ENCODE data around the gene AQP7. TPM values are rescaled to one million over a fixed set of nuclear protein-coding genes. Genes with fewer than 3 reads are reported as not detected.
"Not testable (repeated sequence)": the region's sequence is repeated elsewhere in the genome, so short reads cannot be mapped to it uniquely, and the experiment has no call there.

AQP7 gene
- total and polyA plus RNA-seq, 9 of the 15 experiments (the other 6 are each of a cell fraction or from before 2014, with no cell fraction given): 0.04 to 0.53 (median 0.07) TPM; not detected in 4

- CTCF ChIA-PET (ENCODE audit: low intra/inter-chr PET ratio); H3K9ac ChIP-seq (ENCODE audit: insufficient read depth in 1 of 2, low read depth in 2 of 2, low read length in 2 of 2); BruUV-seq (replicated peaks); in situ Hi-C loops (cut with MboI); H4K20me1 ChIP-seq (replicated peaks; ENCODE audit: control insufficient read depth, insufficient read depth, low read length); FAIRE-seq; H3K27me3 ChIP-seq (ENCODE audit: control insufficient read depth in 2 of 2, insufficient read depth in 2 of 2, low read length in 2 of 2); H3K9me1 ChIP-seq (ENCODE audit: control insufficient read depth, insufficient read depth, low read length); ATAC-seq; H2AFZ ChIP-seq (ENCODE audit: low read depth, low read length); intact Hi-C loops (cut with micrococcal nuclease); H3K4me2 ChIP-seq (ENCODE audit: insufficient read depth, low read length); H3K79me2 ChIP-seq (ENCODE audit: control insufficient read depth, insufficient read depth, low read length); DNase-seq (ENCODE audit: extremely low read depth in 1 of 4, low spot score in 3 of 4); H3K27ac ChIP-seq (ENCODE audit: extremely low read depth, low read depth, low read length); H3K4me1 ChIP-seq (replicated peaks in 1 of 2; ENCODE audit: control insufficient read depth in 2 of 2, insufficient read depth in 2 of 2, low read length in 2 of 2); H3K4me3 ChIP-seq; H3K9me3 ChIP-seq (replicated peaks; ENCODE audit: control insufficient read depth, insufficient read depth, low read depth, low read length): not testable (repeated sequence)
- peaks cover 28% of the 10 kb centered on the region; the same call in 2 of the 3 replicates for H3K36me3 ChIP-seq (ENCODE audit: control insufficient read depth, insufficient read depth, low read length)
- WGBS (ENCODE audit: insufficient coverage, low coverage, missing lambda C conversion rate): 95% methylated on average over 3 of the region's 3 CpGs
- POLR2A ChIA-PET: interaction anchor here (0.6 kb wide), 1 partner anchor 28 kb away, joined by 3 read pairs; no protein-coding TSS in a partner anchor
Measured at GRCh38 chr9:33358641-33359040, 43.7 kb downstream of the AQP7 start.

- ATAC-seq: no peak
- H3K4me2 ChIP-seq (ENCODE audit: insufficient read depth, low read length): no peak overlapping the region
- H3K4me3 ChIP-seq: no peak overlapping the region
Measured at GRCh38 chr9:33355933-33356332, 46.4 kb downstream of the AQP7 start.

More at GRCh38 chr9:33355933-33356332, 46.4 kb downstream of the AQP7 start:
- FAIRE-seq: no peak
- no peak overlapping the region for H3K27ac ChIP-seq (ENCODE audit: extremely low read depth, low read depth, low read length)
- in situ Hi-C loops (cut with MboI): no loop called here
- ChIA-PET POLR2A (no interaction called here), CTCF (ENCODE audit: low intra/inter-chr PET ratio) (no interaction called here)
- no peaks in the 10 kb centered on the region for H3K79me2 ChIP-seq (ENCODE audit: control insufficient read depth, insufficient read depth, low read length)
- H3K9me3 ChIP-seq (replicated peaks; ENCODE audit: control insufficient read depth, insufficient read depth, low read depth, low read length): no peaks in the 10 kb centered on the region; the same call in 1 of the 2 replicates
- H2AFZ ChIP-seq (ENCODE audit: low read depth, low read length): no peak overlapping the region
- peaks cover 0 to 12% of the 10 kb centered on the region in 2 experiments; a peak in 4 of 5 replicates for H3K4me1 ChIP-seq (replicated peaks in 1 of 2; ENCODE audit: control insufficient read depth in 2 of 2, insufficient read depth in 2 of 2, low read length in 2 of 2)
- H3K36me3 ChIP-seq (ENCODE audit: control insufficient read depth, insufficient read depth, low read length): peaks cover 26% of the 10 kb centered on the region; the same call in 2 of the 3 replicates
- BruUV-seq (replicated peaks): no TSS peak
- TF ChIP-seq ZNF124 (CRISPR knock-in tag; IDR thresholded peaks at IDR 0.05) (no peak), RBM25 (IDR thresholded peaks at IDR 0.05; ENCODE audit: low read depth, low read length, severe bottlenecking) (peak; percentile 59), ZFP36 (IDR thresholded peaks at IDR 0.05; ENCODE audit: low read depth, low read length, partially characterized antibody) (peak; percentile 35)
- H3K9ac ChIP-seq (ENCODE audit: insufficient read depth in 1 of 2, low read depth in 2 of 2, low read length in 2 of 2): no peak overlapping the region
- no peaks in the 10 kb centered on the region for H3K9me1 ChIP-seq (ENCODE audit: control insufficient read depth, insufficient read depth, low read length)
- intact Hi-C loops (cut with micrococcal nuclease): no loop called here
- DNase-seq (ENCODE audit: extremely low read depth in 1 of 4, low spot score in 3 of 4): no peak
- no peaks in the 10 kb centered on the region for H3K27me3 ChIP-seq (ENCODE audit: control insufficient read depth in 2 of 2, insufficient read depth in 2 of 2, low read length in 2 of 2)
- 100% methylated on average over 1 of the region's 1 CpG for WGBS (ENCODE audit: insufficient coverage, low coverage, missing lambda C conversion rate)
- H4K20me1 ChIP-seq (replicated peaks; ENCODE audit: control insufficient read depth, insufficient read depth, low read length): no peaks in the 10 kb centered on the region
